ENCODE measurements around the gene SENP6.

SENP6 gene

DNA sequence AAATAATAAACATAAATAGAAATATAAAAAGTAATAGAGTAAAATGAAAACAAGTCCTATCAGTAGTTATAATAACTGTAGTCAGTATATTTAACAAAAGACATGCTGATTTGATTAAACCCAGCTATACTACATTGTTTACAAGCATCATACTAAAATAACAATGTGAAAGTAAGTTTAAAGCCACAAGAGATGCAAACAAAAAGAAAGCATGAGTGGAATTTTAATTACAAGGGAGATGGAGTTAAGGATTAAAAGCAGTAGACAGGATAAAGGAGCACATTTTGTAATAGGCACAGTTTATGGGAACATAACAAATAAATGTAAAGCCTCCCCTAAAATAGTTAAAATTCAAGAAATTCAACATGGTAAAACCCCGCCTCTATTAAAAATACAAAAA is 41.5 kb downstream of the SENP6 start:
- TF ChIP-seq CTCF (IDR thresholded peaks at IDR 0.05): no peak

GRCh38 chr6:75656479-75656878 is 54.8 kb downstream of the SENP6 start:
- TF ChIP-seq CTCF (IDR thresholded peaks at IDR 0.05): no peak

DNA sequence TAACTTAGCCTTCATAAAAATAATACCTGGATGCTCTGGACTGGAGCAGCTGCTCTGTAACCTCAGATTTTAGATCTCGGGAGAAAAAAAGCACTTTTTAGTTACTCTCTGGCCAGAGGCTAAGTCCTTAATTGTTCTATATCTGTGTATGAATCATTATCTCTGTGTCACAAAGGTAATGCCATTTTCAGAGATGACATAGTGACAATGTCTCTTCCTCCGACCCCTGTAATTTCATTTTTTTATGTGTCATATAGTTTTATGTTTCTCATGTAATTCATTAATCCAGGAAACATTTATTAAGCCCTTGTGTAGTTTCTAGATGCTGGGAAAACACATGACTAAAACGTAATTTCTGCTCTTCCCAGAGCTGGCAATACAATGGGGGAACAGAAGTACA is 55.6 kb downstream of the SENP6 start:
- no peak for TF ChIP-seq CTCF (IDR thresholded peaks at IDR 0.05)

DNA sequence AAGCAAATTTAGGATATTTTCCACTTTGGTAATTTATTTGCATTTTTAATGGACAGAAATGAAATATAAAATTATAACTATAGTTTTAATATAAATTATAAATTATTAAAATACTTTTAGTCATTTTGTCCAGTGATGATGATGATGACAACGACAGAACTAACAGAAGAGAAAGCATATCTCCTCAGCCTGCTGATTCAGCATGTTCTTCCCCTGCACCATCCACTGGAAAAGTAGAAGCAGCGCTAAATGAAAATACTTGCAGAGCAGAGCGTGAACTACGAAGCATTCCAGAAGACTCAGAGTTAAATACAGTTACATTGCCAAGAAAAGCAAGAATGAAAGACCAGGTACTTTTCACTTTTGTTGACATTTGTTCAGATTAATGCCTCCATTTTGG is 64.9 kb downstream of the SENP6 start:
- no peak for TF ChIP-seq CTCF (IDR thresholded peaks at IDR 0.05)

DNA sequence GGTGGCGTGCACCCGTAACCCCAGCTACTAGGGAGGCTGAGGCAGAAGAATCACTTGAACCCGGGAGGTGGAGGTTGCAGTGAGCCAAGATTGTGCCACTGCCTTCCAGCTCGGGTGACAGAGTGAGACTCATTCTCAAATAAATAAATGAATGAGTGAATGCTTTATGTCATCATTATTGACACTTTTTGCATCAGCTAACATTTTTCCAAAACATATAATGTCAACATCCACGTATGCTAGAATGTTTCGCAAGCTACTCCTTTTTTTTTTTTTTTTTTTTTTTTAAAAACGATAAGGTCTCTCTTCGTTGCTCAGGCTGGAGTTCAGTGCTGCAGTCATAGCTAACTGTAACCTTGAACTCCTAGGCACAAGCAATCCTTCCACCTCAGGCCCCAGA is 72.2 kb downstream of the SENP6 start:
- no peak for TF ChIP-seq CTCF (IDR thresholded peaks at IDR 0.05)

DNA sequence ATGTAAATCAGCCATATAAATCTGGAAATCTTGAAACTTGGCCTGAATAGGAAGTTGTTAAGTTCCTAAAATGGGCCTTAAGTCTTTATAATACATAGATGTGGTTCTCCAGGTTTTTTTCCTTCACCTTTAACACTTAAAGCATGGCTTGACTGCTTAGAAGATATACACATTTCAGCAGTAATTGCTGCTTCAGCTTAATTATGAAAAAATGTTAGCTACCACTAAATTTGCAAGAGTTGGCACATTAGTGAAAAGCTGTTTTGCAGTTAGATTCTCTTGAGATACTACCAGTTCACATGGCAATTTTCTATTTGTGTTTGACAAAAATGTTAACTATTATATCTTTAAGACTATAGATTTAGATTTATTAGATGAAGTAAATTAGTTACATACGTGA is 74.7 kb downstream of the SENP6 start:
- no peak for TF ChIP-seq CTCF (IDR thresholded peaks at IDR 0.05)

- TF ChIP-seq CTCF (IDR thresholded peaks at IDR 0.05): no peak
These were observed 87.9 kb downstream of the SENP6 start for GRCh38 chr6:75689576-75689975.

DNA sequence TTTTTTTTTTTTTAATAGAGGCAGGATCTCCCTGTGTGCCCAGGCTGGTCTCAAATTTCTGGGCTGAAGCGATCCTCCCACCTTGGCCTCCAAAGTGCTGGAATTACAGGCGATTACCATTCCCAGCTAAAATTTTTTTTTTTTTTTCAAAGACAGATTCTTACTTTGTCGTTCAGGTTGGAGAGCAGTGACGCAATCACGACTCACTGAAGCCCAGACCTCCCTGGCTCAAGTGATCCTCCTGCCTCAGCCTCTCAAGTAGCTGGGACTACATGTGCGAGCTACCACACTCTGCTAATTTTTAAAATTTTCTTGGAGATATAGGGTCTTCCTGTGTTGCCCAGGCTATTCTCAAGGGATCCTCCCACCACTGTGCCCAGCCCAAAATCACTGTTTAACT is 89.3 kb downstream of the SENP6 start:
- no peak for TF ChIP-seq CTCF (IDR thresholded peaks at IDR 0.05)

Measured in LNCAP (cell line).